HG03354 (cell line): Measurements from ENCODE around the gene PGAM2.

Source experiments
- ATAC-seq: cut with Tn5 transposase; IDR thresholded peaks from one replicate; pipeline ENCODE4 v1.9.1; 2021; ENCODE audit warnings: mild to moderate bottlenecking; ENCODE audit not compliant: unreplicated experiment, poor library complexity, severe bottlenecking

The PGAM2 gene

DNA sequence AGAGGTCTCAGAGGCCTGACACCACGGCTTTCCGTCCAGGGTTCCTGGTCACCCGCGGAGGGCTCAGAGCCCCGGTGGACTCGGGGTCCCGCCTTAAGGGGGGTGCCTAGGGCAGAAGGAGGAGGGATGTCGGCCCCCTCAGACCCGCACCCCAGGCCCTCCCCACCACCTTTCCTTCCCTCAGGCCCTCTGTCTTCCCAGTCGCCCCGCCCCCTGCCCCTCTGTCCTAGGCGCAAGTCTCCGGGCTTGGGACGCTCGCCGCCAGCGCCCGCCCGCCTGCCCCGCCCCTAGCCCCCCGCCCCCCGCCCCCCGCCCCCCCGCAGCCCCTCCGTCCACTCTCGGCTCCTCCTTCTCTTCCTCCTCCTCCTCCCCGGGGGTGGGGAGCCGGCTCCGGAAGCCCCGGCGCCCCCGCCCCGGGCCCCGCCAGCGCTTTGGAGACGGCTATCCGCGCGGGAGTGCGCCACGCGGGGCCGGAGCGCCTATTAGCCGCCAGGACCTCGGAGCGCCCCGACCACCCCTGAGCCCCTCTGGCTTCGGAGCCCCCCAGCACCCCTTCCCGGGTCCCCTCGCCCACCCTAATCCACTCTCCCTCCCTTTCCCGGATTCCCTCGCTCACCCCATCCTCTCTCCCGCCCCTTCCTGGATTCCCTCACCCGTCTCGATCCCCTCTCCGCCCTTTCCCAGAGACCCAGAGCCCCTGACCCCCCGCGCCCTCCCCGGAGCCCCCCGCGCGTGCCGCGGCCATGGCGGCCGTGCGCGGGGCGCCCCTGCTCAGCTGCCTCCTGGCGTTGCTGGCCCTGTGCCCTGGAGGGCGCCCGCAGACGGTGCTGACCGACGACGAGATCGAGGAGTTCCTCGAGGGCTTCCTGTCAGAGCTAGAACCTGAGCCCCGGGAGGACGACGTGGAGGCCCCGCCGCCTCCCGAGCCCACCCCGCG, 38.8 kb upstream of the PGAM2 start, which contains the start of gene AEBP1:
Gene AEBP1, plus strand, starts transcription at position 423 of the 937 bp plus-strand sequence. Its CDS starts 321 bp downstream, at position 744.
- ATAC-seq, result no peak

GRCh38 chr7:44103566-44103922, 38.2 kb upstream of the PGAM2 start:
- no peak for ATAC-seq

DNA sequence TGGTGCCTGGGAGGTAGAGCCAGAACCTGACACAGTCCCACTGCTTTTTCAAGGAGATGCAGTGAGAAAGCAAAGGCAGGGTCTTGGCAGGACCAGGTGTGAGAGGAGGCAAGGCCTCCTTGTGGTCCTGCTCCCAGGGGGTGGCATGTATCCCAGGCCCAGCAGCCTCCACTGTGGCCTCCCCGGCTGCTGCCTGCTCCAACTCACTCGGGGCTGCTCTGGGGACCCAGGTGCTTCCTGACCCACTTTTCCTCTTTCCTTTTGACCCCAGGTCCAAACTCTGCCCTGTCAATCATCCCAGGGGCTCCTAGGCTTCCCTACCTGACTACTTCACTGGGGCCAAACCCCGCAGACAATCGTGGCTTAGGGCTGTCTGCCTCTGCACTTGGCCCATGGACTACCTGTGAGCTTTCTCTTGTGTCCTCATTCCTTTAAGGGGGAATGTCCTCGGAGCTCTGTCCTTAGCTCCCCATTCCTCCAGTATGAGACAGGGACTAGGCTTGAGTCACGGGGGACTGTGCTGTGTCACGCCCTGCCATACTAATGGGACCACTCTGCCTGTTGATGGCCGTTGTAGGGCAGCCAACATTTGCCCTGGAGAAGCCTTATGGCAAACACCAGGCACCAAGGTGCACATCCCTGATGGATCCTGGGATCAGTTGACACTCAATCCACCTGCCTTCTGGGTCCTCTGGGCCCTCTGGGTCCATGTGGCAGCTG, 37.6 kb upstream of the PGAM2 start:
- ATAC-seq, result no peak

DNA sequence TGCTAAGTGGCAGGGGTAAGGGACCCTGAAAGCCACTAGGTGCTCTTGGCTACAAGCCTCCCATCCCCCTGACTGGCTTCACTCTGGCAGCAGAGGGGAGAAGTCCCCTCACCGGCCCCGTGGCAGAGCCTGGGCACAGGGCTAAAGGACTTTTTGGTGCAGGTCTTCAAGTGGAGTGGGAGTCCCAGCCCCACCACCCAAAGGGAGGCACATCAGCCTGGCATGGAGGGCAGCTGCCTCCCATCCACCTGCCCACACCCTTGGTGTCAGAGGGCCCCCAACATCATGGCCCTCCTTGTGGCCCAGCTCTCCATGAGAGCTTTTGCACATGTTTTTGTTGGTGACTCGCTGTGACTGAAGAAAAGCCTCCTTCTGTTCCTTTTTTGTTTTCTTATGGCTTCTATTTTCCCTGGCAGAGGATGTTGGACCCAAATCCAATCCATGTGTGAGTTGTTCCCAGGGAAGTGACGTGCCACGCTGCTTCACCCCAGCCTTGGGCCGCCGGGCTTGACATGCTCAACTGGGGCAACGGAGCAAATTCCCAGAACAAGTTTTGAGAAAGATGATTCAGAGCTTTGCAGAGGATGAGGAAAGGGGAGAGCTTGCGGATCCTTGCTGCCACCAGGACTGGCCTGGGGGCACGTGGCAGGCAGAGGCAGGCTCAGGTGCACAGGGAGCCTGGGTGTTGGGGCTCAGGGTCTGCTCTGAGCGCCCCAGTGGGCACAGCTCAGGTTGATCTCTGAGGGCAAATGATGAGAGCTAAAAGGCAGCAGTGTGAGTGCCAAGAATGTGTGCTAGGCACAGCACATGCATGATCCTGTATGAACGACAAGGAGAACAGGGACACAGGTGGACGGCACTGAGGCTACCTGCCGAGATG, 36.8 kb upstream of the PGAM2 start:
- ATAC-seq, result no peak

GRCh38 chr7:44101303-44101965, 36.1 kb upstream of the PGAM2 start:
- ATAC-seq, result no peak

GRCh38 chr7:44100458-44101302, 35.3 kb upstream of the PGAM2 start:
- no peak for ATAC-seq

DNA sequence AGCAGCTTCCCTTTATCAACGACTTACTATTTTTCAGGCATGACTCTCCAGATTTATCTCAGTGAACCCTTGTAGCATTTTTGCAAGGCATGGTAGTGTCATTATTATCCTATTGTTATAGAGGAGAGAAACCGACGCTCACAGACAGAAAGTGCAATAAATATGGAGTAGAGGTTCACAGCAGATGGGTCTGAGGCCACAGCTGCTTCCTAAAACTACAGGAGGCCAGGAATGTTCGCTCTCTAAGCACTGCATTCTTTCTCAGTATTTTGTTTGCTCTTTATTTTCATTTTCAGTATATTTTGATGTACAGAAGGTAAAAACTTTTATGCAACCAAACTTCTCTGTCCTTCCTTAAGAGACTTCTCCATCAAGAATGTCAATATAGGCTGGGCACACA, 34.3 kb upstream of the PGAM2 start:
- no peak for ATAC-seq

GRCh38 chr7:44098092-44099068, 33.0 kb upstream of the PGAM2 start:
- no peak for ATAC-seq

DNA sequence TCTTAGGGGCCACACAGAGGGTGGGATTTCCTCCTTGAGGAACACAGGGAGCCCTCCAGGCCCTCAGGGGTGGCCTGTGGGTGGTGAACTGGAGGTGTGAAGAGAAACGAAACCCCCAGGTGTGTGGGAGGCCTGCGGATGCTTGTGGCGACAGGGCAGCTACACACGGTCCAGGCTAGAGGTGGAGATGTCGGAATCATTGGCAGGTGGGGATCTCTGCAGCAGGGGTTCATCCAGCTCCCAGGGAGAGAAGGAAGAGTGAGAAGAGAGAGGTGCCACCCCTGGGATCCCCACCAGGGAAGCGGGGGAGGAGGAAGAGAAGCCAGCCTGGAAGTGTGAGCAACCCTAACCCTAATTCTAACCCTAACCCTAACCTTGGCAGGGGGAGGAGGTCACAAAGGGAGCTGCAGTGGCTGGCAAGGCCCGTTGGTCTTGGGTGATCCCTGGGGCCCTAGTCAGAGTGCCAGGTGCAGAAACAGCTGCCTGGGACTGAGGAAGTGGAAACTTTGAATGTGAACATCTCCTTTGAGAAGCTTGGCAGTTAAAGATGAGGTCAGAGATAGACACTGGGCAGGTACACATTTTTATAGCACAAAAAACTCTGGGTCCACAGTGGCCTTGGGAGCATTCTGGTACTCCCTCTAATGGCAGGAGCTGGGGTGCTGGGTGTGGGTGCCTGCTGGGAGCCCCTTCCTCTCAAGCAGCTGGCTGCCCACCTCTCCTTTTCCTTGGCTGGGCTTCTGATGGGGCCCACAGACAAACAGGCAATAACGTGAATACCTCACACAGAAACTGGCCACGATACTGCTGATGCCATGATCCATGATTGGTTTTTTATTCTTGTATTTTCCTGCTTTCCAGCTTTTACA, 31.9 kb upstream of the PGAM2 start:
- ATAC-seq, result peak; percentile 85

DNA sequence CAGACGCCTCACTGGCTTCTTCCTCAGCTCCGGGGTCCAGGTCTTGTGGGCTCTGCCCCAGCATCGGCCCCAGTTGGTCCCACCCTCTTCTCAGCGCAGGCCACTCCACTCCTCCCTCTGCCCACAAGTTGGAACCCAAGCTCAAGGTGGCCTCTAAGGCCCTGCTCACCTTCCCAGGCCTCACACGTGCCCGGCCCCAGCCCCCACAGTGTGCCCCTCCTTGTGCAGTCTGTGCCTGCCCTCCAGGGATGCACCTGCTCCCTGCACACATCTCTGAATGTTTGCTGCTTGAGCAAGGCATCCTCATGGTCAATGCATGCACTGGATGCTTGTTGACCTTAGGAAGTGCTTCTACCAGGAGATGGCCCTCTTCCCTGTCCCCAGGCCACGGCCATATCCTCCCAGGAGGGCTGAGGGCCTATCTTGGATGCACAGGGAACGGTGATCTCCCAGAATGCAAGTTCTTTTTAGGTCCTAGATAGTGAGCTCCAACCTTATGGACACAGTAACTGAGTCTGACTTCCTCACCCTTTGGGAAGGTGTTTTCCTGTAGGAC, 31.0 kb upstream of the PGAM2 start:
- ATAC-seq, result no peak

- ATAC-seq, result no peak
Measured at GRCh38 chr7:44095781-44096180, 30.4 kb upstream of the PGAM2 start.

GRCh38 chr7:44094883-44095592, 29.7 kb upstream of the PGAM2 start:
- no peak for ATAC-seq

DNA sequence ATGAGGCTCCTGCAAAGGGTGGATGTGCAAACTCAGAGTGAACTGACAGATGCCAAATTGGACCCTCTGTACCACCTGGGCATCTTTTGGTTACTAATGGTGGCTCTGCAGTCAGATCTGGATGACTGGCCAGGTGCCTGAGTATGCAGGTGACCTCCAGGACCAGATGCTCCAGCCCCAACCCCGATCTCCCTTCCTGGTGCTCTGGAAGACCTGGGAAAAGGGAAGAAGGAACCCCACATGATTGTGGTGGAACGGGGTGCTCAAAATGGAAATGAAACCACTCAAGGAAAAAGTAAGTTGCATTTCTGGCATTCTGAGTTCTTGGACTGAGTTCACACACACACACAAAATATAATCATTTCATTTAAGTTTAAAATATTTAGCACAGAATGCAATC, 29.0 kb upstream of the PGAM2 start:
- ATAC-seq, result no peak

DNA sequence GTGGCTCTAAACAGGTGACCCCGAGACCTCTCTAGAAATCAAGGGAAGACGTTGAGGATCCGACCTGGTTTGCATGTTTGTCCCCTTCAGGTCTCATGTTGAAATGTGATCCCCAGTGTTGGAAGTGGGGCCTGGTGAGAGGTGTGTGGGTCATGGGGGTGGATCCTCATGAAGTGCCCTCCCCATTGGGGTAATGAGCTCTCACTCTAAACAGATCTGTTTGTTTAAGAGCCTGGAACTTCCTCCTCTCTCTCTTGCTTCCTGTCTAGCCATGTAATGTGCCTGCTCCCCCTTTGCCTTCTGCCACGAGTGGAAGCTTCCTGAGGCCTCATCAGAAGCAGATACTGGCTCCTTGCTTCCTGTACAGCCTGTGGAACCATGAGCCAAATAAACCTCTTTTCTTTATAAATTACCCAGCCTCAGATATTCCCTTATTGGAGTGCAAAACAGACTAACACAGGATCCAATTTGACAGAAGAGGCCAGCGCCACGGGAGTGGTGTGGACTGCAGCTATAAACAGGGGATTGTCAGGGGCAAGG, 27.8 kb upstream of the PGAM2 start:
- no peak for ATAC-seq
